Endothelial cell of umbilical vein (primary cell): ENCODE data around the gene FOCAD. TPM values are rescaled to one million over a fixed set of nuclear protein-coding genes. Genes with fewer than 3 reads are reported as not detected.

Source experiments
- BruUV-seq: library from RNA; stranded (reverse); fragments of 400-500 nt; replicated peaks from 2 replicates; lab custom pipeline; 2021; lab: Mats Ljungman, UMichigan
- CTCF ChIA-PET: fragments of 300-600, 350-600 bp; sonication (Branson Sonifier 250); formaldehyde crosslinking; loops from one replicate; lab custom pipeline; 2021; ENCODE audit warnings: antibody characterized with exemption, inconsistent platforms; lab: Charles Lee
- POLR2A ChIA-PET: fragments of 300-600, 350-600 bp; sonication (Branson Sonifier 250); formaldehyde crosslinking; loops from one replicate; lab custom pipeline; 2021; ENCODE audit warnings: antibody characterized with exemption, inconsistent platforms; lab: Charles Lee
- DNase-seq: peaks from one replicate; pipeline ENCODE4 v3.0.0-alpha.2; 2011; ENCODE audit warnings: low read depth, low spot score
- FAIRE-seq: peaks from 2 replicates; lab custom pipeline; 2011; peaks lifted over from hg19 to GRCh38; lab: Jason Lieb, UNC
- H2AFZ ChIP-seq: 2 replicates; pipeline ENCODE4 v1.6.0; 2012; ENCODE audit warnings: low read depth, low read length, control low read depth, inconsistent platforms
- H3K27ac ChIP-seq: 2 replicates; pipeline ENCODE4 v1.5.1; 2011; ENCODE audit warnings: low read depth, mild to moderate bottlenecking, control low read depth, low read length, moderate library complexity; ENCODE audit not compliant: insufficient read depth
- H3K27me3 ChIP-seq, 2 experiments: 2 replicates each; pipeline versions ENCODE4 v1.6.0 to v1.6.1; 2011; ENCODE audit warnings: low read length in 2 of 2, mixed read lengths in 1 of 2; ENCODE audit not compliant: control insufficient read depth in 2 of 2, insufficient read depth in 2 of 2
- H3K36me3 ChIP-seq, 2 experiments: 2 replicates in 1 of 2; 3 replicates in 1 of 2; pipeline ENCODE4 v1.5.1; 2011; ENCODE audit warnings: low read length in 2 of 2, mild to moderate bottlenecking in 1 of 2, moderate library complexity in 1 of 2; ENCODE audit not compliant: control insufficient read depth in 2 of 2, insufficient read depth in 2 of 2; ENCODE audit errors: extremely low read depth in 1 of 2
- H3K4me1 ChIP-seq: 3 replicates; pipeline ENCODE4 v1.5.1; 2011; ENCODE audit warnings: mild to moderate bottlenecking, low read length; ENCODE audit not compliant: control insufficient read depth, insufficient read depth; ENCODE audit errors: extremely low read depth
- H3K4me2 ChIP-seq: 2 replicates; pipeline ENCODE4 v1.6.1; 2011; ENCODE audit warnings: low read length, control low read depth, mixed read lengths; ENCODE audit not compliant: insufficient read depth
- H3K4me3 ChIP-seq, 3 experiments: fragments of 200-600 bp in 1 of 3; sonication (generic), shearing (Covaris generic) in 1 of 3; replicated peaks in 1 of 3; 2 replicates each; pipeline ENCODE4 v1.5.1; 2011 to 2016; ENCODE audit warnings: control low read depth in 3 of 3, low read length in 3 of 3, mild to moderate bottlenecking in 2 of 3, inconsistent platforms in 1 of 3, low read depth in 1 of 3, moderate library complexity in 1 of 3; ENCODE audit not compliant: insufficient read depth in 1 of 3
- H3K79me2 ChIP-seq: 2 replicates; pipeline ENCODE4 v1.6.0; 2012; ENCODE audit warnings: low read length, inconsistent platforms; ENCODE audit not compliant: control insufficient read depth, insufficient read depth
- H3K9ac ChIP-seq: replicated peaks from 2 replicates; pipeline ENCODE3; 2011; ENCODE audit warnings: low read length, control low read depth; ENCODE audit not compliant: insufficient read depth; ENCODE audit errors: extremely low read depth
- H3K9me1 ChIP-seq: replicated peaks from 3 replicates; pipeline ENCODE4 v1.6.0; 2011; ENCODE audit warnings: mild to moderate bottlenecking, low read length; ENCODE audit not compliant: control insufficient read depth, insufficient read depth; ENCODE audit errors: extremely low read depth
- H3K9me3 ChIP-seq: replicated peaks from 2 replicates; pipeline ENCODE4 v1.5.1; 2012; ENCODE audit warnings: low read length, inconsistent platforms; ENCODE audit not compliant: control insufficient read depth, insufficient read depth
- H4K20me1 ChIP-seq: replicated peaks from 2 replicates; pipeline ENCODE3; 2011; ENCODE audit warnings: mild to moderate bottlenecking, low read length; ENCODE audit not compliant: control insufficient read depth, insufficient read depth; ENCODE audit errors: extremely low read depth
- EZH2 ChIP-seq: IDR thresholded peaks from 2 replicates; pipeline ENCODE4 v1.6.1; 2012; ENCODE audit warnings: borderline replicate concordance, low read depth, mild to moderate bottlenecking, moderate library complexity, low read length, inconsistent platforms; ENCODE audit not compliant: severe bottlenecking
- FOS ChIP-seq: IDR thresholded peaks from 2 replicates; pipeline ENCODE4 v1.6.1; 2011; ENCODE audit warnings: mild to moderate bottlenecking, low read length, moderate library complexity, borderline replicate concordance; ENCODE audit not compliant: insufficient read depth
- GATA2 ChIP-seq: IDR thresholded peaks from 2 replicates; pipeline ENCODE4 v1.7.0; 2011; ENCODE audit warnings: low read depth, mild to moderate bottlenecking, moderate library complexity, mixed read lengths, low read length; ENCODE audit not compliant: insufficient read length, insufficient read depth
- JUN ChIP-seq: IDR thresholded peaks from 2 replicates; pipeline ENCODE4 v1.6.1; 2011; ENCODE audit warnings: borderline replicate concordance, low read depth; ENCODE audit not compliant: insufficient read length, insufficient read depth
- MYC ChIP-seq: IDR thresholded peaks from one replicate; pipeline ENCODE4 v1.6.1; 2011; ENCODE audit warnings: mild to moderate bottlenecking, low read depth, low read length
- POLR2A ChIP-seq: IDR thresholded peaks from 2 replicates; pipeline ENCODE4 v1.6.1; 2012; ENCODE audit warnings: low read depth, mild to moderate bottlenecking, control low read depth, low read length
- POLR2AphosphoS5 ChIP-seq: IDR thresholded peaks from 2 replicates; pipeline ENCODE4 v1.6.1; 2012; ENCODE audit warnings: low read depth, mild to moderate bottlenecking, control low read depth, low read length, moderate library complexity; ENCODE audit not compliant: insufficient read depth
- dilution Hi-C: fragments of 300-500 bp; cut with MboI; formaldehyde crosslinking; loops from one replicate; pipeline ENCODE4 v1.15.0; 2019; ENCODE audit warnings: low sequenced_read_pairs; ENCODE audit not compliant: extremely low pct_ligation_motif_present
- intact Hi-C: fragments of 100-400 bp; cut with micrococcal nuclease; formaldehyde crosslinking; loops from one replicate; pipeline ENCODE4 v1.10.0; 2022
- polyA plus RNA-seq, 4 experiments: library from polyadenylated mRNA; depleted of rRNA in 3 of 4; stranded (reverse) in 3 of 4; unstranded in 1 of 4; fragments of >200 nt; gene quantifications; 2 replicates each; pipeline versions ENCODE4 v1.2.1 to v1.2.3, GENCODE V29; 2011 to 2012; ENCODE audit warnings: missing spikeins in 1 of 4
- total RNA-seq: library from RNA; stranded (reverse); gene quantifications from 2 replicates; pipeline ENCODE4 v1.2.3, GENCODE V29; 2021
- TF ChIP-seq, protein P1 (sequence below): IDR thresholded peaks from 2 replicates; pipeline ENCODE4 v1.6.1; 2011; ENCODE audit not compliant: insufficient read depth, insufficient read length
- TF ChIP-seq, protein P2 (sequence below), 2 donors: IDR thresholded peaks; 1 replicate in 1 of 2; 2 replicates in 1 of 2; pipeline ENCODE4 v1.5.1; 2011; ENCODE audit warnings: low read length in 2 of 2, mild to moderate bottlenecking in 2 of 2, moderate library complexity in 2 of 2, control low read depth in 1 of 2, inconsistent platforms in 1 of 2, low read depth in 1 of 2; ENCODE audit not compliant: insufficient read depth in 1 of 2; ENCODE audit errors: extremely low read depth in 1 of 2

Gene FOCAD
- total and polyA plus RNA-seq, 2 donors (not counting 3 experiments of a cell fraction or from before 2014, with no cell fraction given): 26.7 to 66.9 TPM

DNA sequence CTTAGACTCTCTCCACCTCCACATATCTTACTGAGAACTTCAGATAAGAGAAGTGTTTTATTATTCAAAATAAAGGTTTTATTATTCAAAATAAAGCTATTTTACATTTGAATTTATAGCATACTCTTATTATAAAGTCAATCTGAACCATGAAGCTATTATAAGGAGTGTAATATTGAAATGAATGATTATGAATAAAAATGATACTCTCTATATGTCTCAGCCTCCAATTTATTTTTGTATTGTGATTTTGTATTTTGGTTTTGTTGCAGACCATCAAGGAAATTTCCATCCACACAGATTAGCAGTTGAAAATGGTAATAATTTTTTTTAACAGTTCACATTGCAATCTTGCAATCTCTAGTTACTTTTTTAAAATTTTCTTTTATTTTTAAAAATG, 10.2 kb downstream of the FOCAD start:
- dilution Hi-C loops (no loop called here), intact Hi-C loops (no loop called here)
- FAIRE-seq: no peak

More for the DNA sequence above, 10.2 kb downstream of the FOCAD start:
- POLR2A ChIA-PET: no interaction called here
- Histone ChIP-seq H4K20me1 (no peaks in the 10 kb centered on the region), H3K27me3 (no peaks in the 10 kb centered on the region), H2AFZ (no peak overlapping the region), H3K9me3 (no peaks in the 10 kb centered on the region), H3K27ac (no peak overlapping the region), H3K79me2 (peaks cover 67% of the 10 kb centered on the region), H3K36me3 (no peaks in the 10 kb centered on the region), H3K9ac (no peak overlapping the region), H3K4me2 (no peak overlapping the region), H3K4me3 (no peak overlapping the region), H3K9me1 (no peaks in the 10 kb centered on the region), H3K4me1 (peaks cover 5% of the 10 kb centered on the region)
- TF ChIP-seq MYC (no peak), FOS (no peak), POLR2AphosphoS5 (no peak), GATA2 (no peak), JUN (no peak), EZH2 (no peak), POLR2A (no peak)
- TF ChIP-seq, protein P1, sequence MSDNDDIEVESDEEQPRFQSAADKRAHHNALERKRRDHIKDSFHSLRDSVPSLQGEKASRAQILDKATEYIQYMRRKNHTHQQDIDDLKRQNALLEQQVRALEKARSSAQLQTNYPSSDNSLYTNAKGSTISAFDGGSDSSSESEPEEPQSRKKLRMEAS: no peak
- TF ChIP-seq, protein P2, sequence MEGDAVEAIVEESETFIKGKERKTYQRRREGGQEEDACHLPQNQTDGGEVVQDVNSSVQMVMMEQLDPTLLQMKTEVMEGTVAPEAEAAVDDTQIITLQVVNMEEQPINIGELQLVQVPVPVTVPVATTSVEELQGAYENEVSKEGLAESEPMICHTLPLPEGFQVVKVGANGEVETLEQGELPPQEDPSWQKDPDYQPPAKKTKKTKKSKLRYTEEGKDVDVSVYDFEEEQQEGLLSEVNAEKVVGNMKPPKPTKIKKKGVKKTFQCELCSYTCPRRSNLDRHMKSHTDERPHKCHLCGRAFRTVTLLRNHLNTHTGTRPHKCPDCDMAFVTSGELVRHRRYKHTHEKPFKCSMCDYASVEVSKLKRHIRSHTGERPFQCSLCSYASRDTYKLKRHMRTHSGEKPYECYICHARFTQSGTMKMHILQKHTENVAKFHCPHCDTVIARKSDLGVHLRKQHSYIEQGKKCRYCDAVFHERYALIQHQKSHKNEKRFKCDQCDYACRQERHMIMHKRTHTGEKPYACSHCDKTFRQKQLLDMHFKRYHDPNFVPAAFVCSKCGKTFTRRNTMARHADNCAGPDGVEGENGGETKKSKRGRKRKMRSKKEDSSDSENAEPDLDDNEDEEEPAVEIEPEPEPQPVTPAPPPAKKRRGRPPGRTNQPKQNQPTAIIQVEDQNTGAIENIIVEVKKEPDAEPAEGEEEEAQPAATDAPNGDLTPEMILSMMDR (IDR thresholded peaks at IDR 0.05; ENCODE audit: extremely low read depth in 1 of 2, insufficient read depth in 1 of 2, low read depth in 1 of 2, low read length in 2 of 2): no peak
- no peak for DNase-seq
- CTCF ChIA-PET: no interaction called here
- BruUV-seq: no TSS peak
